Calu3 (cell line): ENCODE measurements around the gene IQSEC3. TPM values are rescaled to one million over a fixed set of nuclear protein-coding genes. Genes with fewer than 3 reads are reported as not detected.

Source experiments
- BruUV-seq: library from RNA; stranded (reverse); fragments of 400-500 nt; replicated peaks from 2 replicates; lab custom pipeline; 2021; lab: Mats Ljungman, UMichigan
- CTCF ChIA-PET: fragments of 300-600 bp; sonication (Branson Sonifier 250); formaldehyde crosslinking; loops from one replicate; lab custom pipeline; 2022; ENCODE audit warnings: antibody characterized with exemption; lab: Charles Lee
- DNase-seq: peaks from one replicate; pipeline ENCODE4 v3.0.0; 2022
- H3K27ac Mint-ChIP-seq: one replicate; pipeline ENCODE4 v1.8.0; 2022; ENCODE audit warnings: mixed read lengths; ENCODE audit not compliant: unreplicated experiment
- H3K27me3 Mint-ChIP-seq: one replicate; pipeline ENCODE4 v1.8.0; 2022; ENCODE audit warnings: mixed read lengths; ENCODE audit not compliant: unreplicated experiment
- H3K36me3 Mint-ChIP-seq: one replicate; pipeline ENCODE4 v1.8.0; 2022; ENCODE audit warnings: mild to moderate bottlenecking, moderate library complexity, mixed read lengths; ENCODE audit not compliant: insufficient read depth, unreplicated experiment
- H3K4me1 Mint-ChIP-seq: one replicate; pipeline ENCODE4 v1.8.0; 2022; ENCODE audit warnings: mild to moderate bottlenecking, low read depth, mixed read lengths; ENCODE audit not compliant: unreplicated experiment
- H3K4me3 Mint-ChIP-seq: one replicate; pipeline ENCODE4 v1.8.0; 2022; ENCODE audit warnings: mild to moderate bottlenecking, low read depth, moderate library complexity, mixed read lengths; ENCODE audit not compliant: unreplicated experiment
- H3K9me3 Mint-ChIP-seq: one replicate; pipeline ENCODE4 v1.8.0; 2022; ENCODE audit warnings: low read depth, mixed read lengths; ENCODE audit not compliant: unreplicated experiment
- CTCF ChIP-seq: fragments of 200-600 bp; IDR thresholded peaks from one replicate; pipeline ENCODE4 v1.8.0; 2022; ENCODE audit warnings: antibody characterized with exemption; ENCODE audit not compliant: unreplicated experiment
- intact Hi-C: fragments of 100-400 bp; cut with micrococcal nuclease; formaldehyde crosslinking; loops from one replicate; pipeline ENCODE4 v1.10.0; 2022; ENCODE audit not compliant: unreplicated experiment
- total RNA-seq: library from RNA; stranded (reverse); gene quantifications from 2 replicates; pipeline ENCODE4 v1.2.3, GENCODE V29; 2022

IQSEC3 gene
- total RNA-seq, 1 experiment from 2014 or later = not detected

DNA sequence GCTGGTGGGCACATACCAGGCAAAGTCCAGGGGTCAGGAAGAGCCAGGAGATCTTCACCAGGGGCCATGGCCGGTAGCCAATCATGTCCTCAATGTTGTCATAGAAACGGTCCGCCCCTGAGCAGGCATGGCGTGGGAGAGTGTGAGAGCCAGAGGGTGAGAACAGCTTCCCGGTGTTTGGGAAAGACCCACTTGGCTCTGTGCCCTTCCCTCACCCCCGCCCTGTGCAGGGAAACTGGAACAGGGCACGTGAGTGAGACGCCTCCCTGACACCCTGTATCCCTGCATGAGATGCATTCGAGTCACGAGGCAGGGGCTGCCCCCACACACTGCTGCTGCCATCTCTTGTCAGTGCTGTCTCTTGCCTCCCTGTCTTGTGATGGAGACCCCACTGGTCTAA, 126.7 kb downstream of the IQSEC3 start:
- CTCF ChIA-PET = no interaction called here
- no peak for TF ChIP-seq CTCF
- no peaks in the 10 kb centered on the region for H3K4me1 Mint-ChIP-seq
- peaks cover 84% of the 10 kb centered on the region for H3K27me3 Mint-ChIP-seq
- no peaks in the 10 kb centered on the region for H3K36me3 Mint-ChIP-seq
- BruUV-seq = no TSS peak
- H3K4me3 Mint-ChIP-seq = no peak overlapping the region
- DNase-seq = no peak
- intact Hi-C loops = no loop called here
- H3K27ac Mint-ChIP-seq = no peak overlapping the region
- H3K9me3 Mint-ChIP-seq = no peaks in the 10 kb centered on the region

GRCh38 chr12:194276-194675, 127.7 kb downstream of the IQSEC3 start:
- intact Hi-C loops = no loop called here
- Mint-ChIP-seq H3K36me3 (no peaks in the 10 kb centered on the region), H3K27ac (no peak overlapping the region), H3K9me3 (no peaks in the 10 kb centered on the region), H3K27me3 (peaks cover 81% of the 10 kb centered on the region), H3K4me1 (no peaks in the 10 kb centered on the region), H3K4me3 (no peak overlapping the region)
- CTCF ChIA-PET = no interaction called here
- no peak for DNase-seq
- TF ChIP-seq CTCF = no peak
- no TSS peak for BruUV-seq

GRCh38 chr12:195156-195555, 128.6 kb downstream of the IQSEC3 start:
- DNase-seq = no peak
- TF ChIP-seq CTCF = no peak
- no peaks in the 10 kb centered on the region for H3K4me1 Mint-ChIP-seq
- H3K36me3 Mint-ChIP-seq = no peaks in the 10 kb centered on the region
- H3K9me3 Mint-ChIP-seq = no peaks in the 10 kb centered on the region
- no peak overlapping the region for H3K27ac Mint-ChIP-seq
- H3K4me3 Mint-ChIP-seq = no peak overlapping the region
- intact Hi-C loops = no loop called here
- CTCF ChIA-PET = no interaction called here
- BruUV-seq = no TSS peak
- H3K27me3 Mint-ChIP-seq = peaks cover 72% of the 10 kb centered on the region

DNA sequence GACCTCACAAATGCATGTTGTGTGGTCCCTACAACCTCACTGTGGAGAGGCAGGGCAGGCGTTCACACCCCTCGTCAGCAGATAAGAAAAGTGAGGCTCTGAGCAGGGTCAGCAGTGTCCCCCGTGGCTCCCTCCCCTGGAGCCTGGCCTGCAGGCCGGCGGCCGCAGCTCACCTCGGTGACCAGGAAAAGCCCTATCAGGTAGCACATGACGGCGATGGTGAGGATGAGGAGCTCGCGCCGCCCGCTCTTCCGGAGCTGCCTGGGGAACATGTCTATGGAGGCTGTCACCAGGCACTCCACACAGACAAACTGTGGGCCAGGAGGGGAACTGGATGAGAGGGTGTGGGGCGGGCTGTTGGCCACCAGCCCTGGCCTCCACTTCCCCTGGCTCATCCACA, 129.4 kb downstream of the IQSEC3 start:
- BruUV-seq = no TSS peak
- no peak for DNase-seq
- CTCF ChIA-PET = no interaction called here
- no peaks in the 10 kb centered on the region for H3K36me3 Mint-ChIP-seq
- H3K27me3 Mint-ChIP-seq = peaks cover 71% of the 10 kb centered on the region
- H3K4me1 Mint-ChIP-seq = no peaks in the 10 kb centered on the region
- H3K9me3 Mint-ChIP-seq = no peaks in the 10 kb centered on the region
- TF ChIP-seq CTCF = no peak
- intact Hi-C loops = no loop called here
- H3K4me3 Mint-ChIP-seq = no peak overlapping the region
- no peak overlapping the region for H3K27ac Mint-ChIP-seq
